GM23338 (cell line): ENCODE results near the gene DAGLB.

Experiments
- CREB1 ChIP-seq: fragments of 250-450 bp; sonication (Bioruptor Pico); IDR thresholded peaks from 2 replicates; pipeline ENCODE4 v1.5.0; 2020; ENCODE audit warnings: low read depth, mild to moderate bottlenecking, moderate library complexity
- CTCF ChIP-seq, 2 experiments: fragments of 200-600 bp in 1 of 2; sonication (generic) in 1 of 2; conservative IDR thresholded peaks; 2 replicates each; pipeline versions ENCODE4 v1.5.1 to v1.6.1; 2016 to 2017; ENCODE audit warnings: antibody characterized with exemption in 2 of 2, low read depth in 2 of 2, mild to moderate bottlenecking in 2 of 2, moderate library complexity in 1 of 2
- ETS1 ChIP-seq: IDR thresholded peaks from 2 replicates; pipeline ENCODE4 v1.6.1; 2016; ENCODE audit warnings: antibody characterized with exemption
- EZH2 ChIP-seq: fragments of 200-600 bp; sonication (generic); IDR thresholded peaks from one replicate; pipeline ENCODE4 v1.8.0; 2017; ENCODE audit warnings: antibody characterized with exemption, mild to moderate bottlenecking, low read depth; ENCODE audit not compliant: unreplicated experiment
- EZH2phosphoT487 ChIP-seq: fragments of 200-600 bp; sonication (generic); IDR thresholded peaks from one replicate; pipeline ENCODE4 v1.8.1; 2018; ENCODE audit warnings: antibody characterized with exemption; ENCODE audit not compliant: unreplicated experiment
- JUNB ChIP-seq: IDR thresholded peaks from one replicate; pipeline ENCODE4 v1.6.1; 2016; ENCODE audit warnings: antibody characterized with exemption; ENCODE audit not compliant: unreplicated experiment
- POLR2AphosphoS5 ChIP-seq: IDR thresholded peaks from 2 replicates; pipeline ENCODE4 v1.6.1; 2016; ENCODE audit warnings: antibody characterized with exemption, low read depth
- REST ChIP-seq: IDR thresholded peaks from one replicate; pipeline ENCODE4 v1.6.1; 2018; ENCODE audit warnings: antibody characterized with exemption; ENCODE audit not compliant: unreplicated experiment
- STAT1 ChIP-seq: IDR thresholded peaks from one replicate; pipeline ENCODE4 v1.6.1; 2016; ENCODE audit warnings: antibody characterized with exemption; ENCODE audit not compliant: unreplicated experiment
- ZNF462 ChIP-seq: fragments of 250-450 bp; sonication (Bioruptor Pico); IDR thresholded peaks from 2 replicates; pipeline ENCODE4 v1.5.0; 2020; ENCODE audit warnings: mild to moderate bottlenecking, moderate library complexity

GRCh38 chr7:6495597-6496262 lies 48.0 kb upstream of the DAGLB start:
- TF ChIP-seq CREB1 (CRISPR knock-in tag): no peak
- TF ChIP-seq EZH2: no peak
- TF ChIP-seq CTCF (conservative IDR thresholded peaks at IDR 0.05; ENCODE audit: low read depth in 2 of 2): no peak
- no peak for TF ChIP-seq POLR2AphosphoS5
- TF ChIP-seq EZH2phosphoT487: no peak
- TF ChIP-seq REST: no peak
- no peak for TF ChIP-seq JUNB
- TF ChIP-seq ETS1: no peak
- no peak for TF ChIP-seq STAT1
- TF ChIP-seq ZNF462: no peak
